Measurements from ENCODE around the gene SNRK. TPM values are rescaled to one million over a fixed set of nuclear protein-coding genes. Genes with fewer than 3 reads are reported as not detected.

The SNRK gene
- polyA plus RNA-seq, 1 experiment, result 11.4 TPM

GRCh38 chr3:43400167-43400566, 113.8 kb downstream of the SNRK start:
- Histone ChIP-seq H3K4me3 (ENCODE audit: low read depth, low read length) (no peak overlapping the region), H3K27me3 (ENCODE audit: control insufficient read depth, insufficient read depth, low read length) (no peaks in the 10 kb centered on the region), H3K9me3 (ENCODE audit: control insufficient read depth, insufficient read depth, low read length) (no peaks in the 10 kb centered on the region), H3K27ac (ENCODE audit: low read depth, low read length) (no peak overlapping the region)
- POLR2A ChIA-PET, result no interaction called here
- no peak for DNase-seq (ENCODE audit: low read depth, low spot score)
- TF ChIP-seq, protein P1, sequence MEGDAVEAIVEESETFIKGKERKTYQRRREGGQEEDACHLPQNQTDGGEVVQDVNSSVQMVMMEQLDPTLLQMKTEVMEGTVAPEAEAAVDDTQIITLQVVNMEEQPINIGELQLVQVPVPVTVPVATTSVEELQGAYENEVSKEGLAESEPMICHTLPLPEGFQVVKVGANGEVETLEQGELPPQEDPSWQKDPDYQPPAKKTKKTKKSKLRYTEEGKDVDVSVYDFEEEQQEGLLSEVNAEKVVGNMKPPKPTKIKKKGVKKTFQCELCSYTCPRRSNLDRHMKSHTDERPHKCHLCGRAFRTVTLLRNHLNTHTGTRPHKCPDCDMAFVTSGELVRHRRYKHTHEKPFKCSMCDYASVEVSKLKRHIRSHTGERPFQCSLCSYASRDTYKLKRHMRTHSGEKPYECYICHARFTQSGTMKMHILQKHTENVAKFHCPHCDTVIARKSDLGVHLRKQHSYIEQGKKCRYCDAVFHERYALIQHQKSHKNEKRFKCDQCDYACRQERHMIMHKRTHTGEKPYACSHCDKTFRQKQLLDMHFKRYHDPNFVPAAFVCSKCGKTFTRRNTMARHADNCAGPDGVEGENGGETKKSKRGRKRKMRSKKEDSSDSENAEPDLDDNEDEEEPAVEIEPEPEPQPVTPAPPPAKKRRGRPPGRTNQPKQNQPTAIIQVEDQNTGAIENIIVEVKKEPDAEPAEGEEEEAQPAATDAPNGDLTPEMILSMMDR (IDR thresholded peaks at IDR 0.05; ENCODE audit: low read depth, low read length), result no peak
- CTCF ChIA-PET, result no interaction called here

Other genes with a start within 250 kb of the SNRK start
- gene POMGNT2, start 180.5 kb upstream of the SNRK start, polyA plus RNA-seq (2011; rRNA removed), result 9.3 and 10.8 TPM in 2 replicates